Esophagus (tissue), 2 donors: ENCODE results near the gene DDX51. TPM values are rescaled to one million over a fixed set of nuclear protein-coding genes. Genes with fewer than 3 reads are reported as not detected.

Experiments used
- H3K27ac ChIP-seq, 2 donors: one replicate each; pipeline ENCODE4 v1.5.1; 2013; ENCODE audit warnings: low read depth in 2 of 2, mild to moderate bottlenecking in 2 of 2, inconsistent platforms in 1 of 2, low read length in 1 of 2, moderate library complexity in 1 of 2
- H3K27me3 ChIP-seq, 2 donors: one replicate each; pipeline ENCODE4 v1.6.1; 2013; ENCODE audit warnings: low read length in 2 of 2, control low read depth in 1 of 2, mild to moderate bottlenecking in 1 of 2; ENCODE audit not compliant: insufficient read depth in 2 of 2, control insufficient read depth in 1 of 2
- H3K36me3 ChIP-seq, 2 donors: one replicate each; pipeline ENCODE4 v1.6.1; 2013; ENCODE audit warnings: low read length in 1 of 2; ENCODE audit not compliant: control insufficient read depth in 2 of 2, insufficient read depth in 2 of 2
- H3K4me1 ChIP-seq, 2 donors: one replicate each; pipeline ENCODE4 v1.6.1; 2013; ENCODE audit warnings: low read length in 1 of 2; ENCODE audit not compliant: control insufficient read depth in 2 of 2, insufficient read depth in 2 of 2
- H3K4me3 ChIP-seq, 2 donors: one replicate each; pipeline ENCODE4 v1.5.1; 2013; ENCODE audit warnings: low read length in 2 of 2, mild to moderate bottlenecking in 2 of 2, low read depth in 1 of 2, moderate library complexity in 1 of 2
- H3K9me3 ChIP-seq, 2 donors: one replicate each; pipeline ENCODE4 v1.6.1; 2013; ENCODE audit warnings: mild to moderate bottlenecking in 2 of 2, low read depth in 1 of 2, low read length in 1 of 2, moderate library complexity in 1 of 2; ENCODE audit not compliant: control insufficient read depth in 2 of 2, insufficient read depth in 1 of 2
- WGBS, 2 donors: extraction: QIAGEN DNeasy Blood & Tissue Kit; methylation state at CpG; one replicate each; pipeline ENCODE4 v1.1.7; 2013; 5-methylcytosine and 5-hydroxymethylcytosine counted together
- polyA plus RNA-seq, 2 donors: library from polyadenylated mRNA; stranded (reverse); fragments of 200-250 nt; gene quantifications; one replicate each; pipeline ENCODE4 v1.2.3, GENCODE V29; 2013
- donor health status: healthy with polysubstance abuse.
- donor health status: Bipolar disorder and iron deficiency.

DDX51 gene
- polyA plus RNA-seq, 2 donors, result 12.3 to 20.4 TPM

DNA sequence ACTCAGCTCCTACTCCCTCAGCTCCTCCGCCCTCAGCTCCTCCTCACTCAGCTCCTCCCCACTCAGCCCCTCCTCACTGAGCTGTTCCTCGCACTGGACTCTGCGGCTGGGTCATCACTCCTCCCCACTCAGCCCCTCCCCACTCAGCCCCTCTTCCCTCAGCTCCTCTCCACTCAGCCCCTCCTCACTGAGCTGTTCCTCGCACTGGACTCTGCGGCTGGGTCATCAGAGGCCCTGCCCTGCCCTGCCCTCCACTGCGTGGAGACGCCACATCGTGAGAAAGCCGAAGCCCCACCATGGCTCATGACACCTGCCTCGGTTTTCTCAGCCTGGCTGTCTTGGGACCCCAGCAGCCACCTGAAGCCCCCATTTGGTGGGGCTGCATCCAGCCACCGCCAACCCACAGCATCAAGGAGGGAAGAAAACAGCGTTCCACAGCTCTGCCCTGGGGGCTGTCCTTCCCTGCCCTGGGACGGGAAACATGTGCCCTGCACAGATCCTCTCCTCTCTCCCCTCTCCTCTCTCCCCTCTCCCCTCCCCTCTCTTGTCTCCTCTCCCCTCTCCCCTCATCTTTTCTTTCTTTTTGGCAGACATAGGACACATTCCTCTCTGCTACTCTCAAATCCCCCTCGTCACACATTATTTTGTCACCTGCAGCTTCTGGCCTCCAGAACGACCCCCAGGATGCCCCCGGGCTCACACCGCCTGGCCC lies 17.8 kb upstream of the DDX51 start:
- WGBS, 2 donors, result 55% methylated on average over 17 of the region's 17 CpGs
- Histone ChIP-seq H3K36me3 (peaks cover 0 to 11% of the 10 kb centered on the region in 2 donors), H3K9me3 (peaks cover 0 to 8% of the 10 kb centered on the region in 2 donors), H3K4me1 (peaks cover 0 to 11% of the 10 kb centered on the region in 2 donors), H3K4me3 (no peak overlapping the region), H3K27ac (no peak overlapping the region), H3K27me3 (no peaks in the 10 kb centered on the region)

DNA sequence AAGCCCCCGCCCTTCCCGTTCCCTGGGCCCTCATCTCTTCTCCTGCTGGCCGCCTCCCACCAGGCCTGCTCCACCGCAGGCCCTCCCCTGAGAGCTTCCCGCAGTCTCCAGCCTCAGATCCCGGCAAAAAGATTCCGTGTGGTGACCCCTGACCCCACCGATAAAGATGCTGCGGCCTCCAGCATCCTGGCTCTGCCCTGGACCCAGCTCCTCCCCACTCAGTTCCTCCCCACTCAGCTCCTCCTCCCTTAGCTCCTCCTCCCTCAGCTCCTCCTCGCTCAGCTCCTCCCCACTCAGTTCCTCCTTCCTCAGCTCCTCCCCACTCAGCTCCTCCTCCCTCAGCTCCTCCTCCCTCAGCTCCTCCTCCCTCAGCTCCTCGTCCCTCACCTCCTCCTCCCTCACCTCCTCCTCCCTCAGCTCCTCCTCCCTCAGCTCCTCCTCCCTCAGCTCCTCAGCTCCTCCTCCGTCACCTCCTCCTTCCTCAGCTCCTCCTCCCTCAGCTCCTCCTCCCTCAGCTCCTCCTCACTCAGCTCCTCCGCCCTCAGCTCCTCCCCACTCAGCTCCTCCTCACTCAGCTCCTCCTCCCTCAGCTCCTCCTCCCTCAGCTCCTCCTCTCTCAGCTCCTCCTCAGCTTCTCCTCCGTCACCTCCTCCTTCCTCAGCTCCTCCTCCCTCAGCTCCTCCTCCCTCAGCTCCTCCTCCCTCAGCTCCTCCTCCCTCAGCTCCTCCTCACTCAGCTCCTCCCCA lies 17.1 kb upstream of the DDX51 start:
- Histone ChIP-seq H3K4me1 (peaks cover 0 to 11% of the 10 kb centered on the region in 2 donors), H3K36me3 (peaks cover 0 to 18% of the 10 kb centered on the region in 2 donors), H3K27ac (no peak overlapping the region), H3K27me3 (no peaks in the 10 kb centered on the region), H3K9me3 (peaks cover 0 to 14% of the 10 kb centered on the region in 2 donors), H3K4me3 (no peak overlapping the region)
- WGBS, 2 donors, result 64 to 65% methylated on average over 12 to 14 of the region's 14 CpGs

DNA sequence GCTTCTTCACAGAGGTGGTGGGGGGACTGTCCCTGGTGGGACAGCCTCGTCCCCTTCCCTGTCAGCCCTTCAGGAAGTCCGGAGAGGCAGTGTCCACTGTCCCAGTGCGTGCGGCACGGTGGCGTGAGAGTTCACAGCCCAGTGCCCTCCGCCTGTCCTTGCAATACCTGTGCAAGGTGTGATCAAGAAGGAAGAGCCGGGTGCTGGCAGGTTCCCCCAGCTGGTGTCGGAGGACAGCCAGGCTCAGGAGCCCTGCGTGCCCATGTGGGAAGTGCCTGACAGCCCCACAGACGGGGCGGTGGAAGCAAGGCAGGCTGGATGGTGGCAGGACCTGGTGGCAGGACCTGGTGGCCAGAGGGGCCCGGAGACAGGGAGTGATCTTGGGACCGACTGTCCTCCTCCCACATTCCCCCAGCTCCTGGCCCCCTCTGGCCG lies 16.5 kb upstream of the DDX51 start:
- H3K27me3 ChIP-seq, result no peaks in the 10 kb centered on the region
- H3K9me3 ChIP-seq, result peaks cover 0 to 16% of the 10 kb centered on the region in 2 donors
- H3K36me3 ChIP-seq, result peaks cover 0 to 22% of the 10 kb centered on the region in 2 donors
- no peak overlapping the region for H3K4me3 ChIP-seq
- peaks cover 0 to 11% of the 10 kb centered on the region in 2 donors for H3K4me1 ChIP-seq
- no peak overlapping the region for H3K27ac ChIP-seq
- WGBS, 2 donors, result 87 to 94% methylated on average over 12 to 15 of the region's 15 CpGs

DNA sequence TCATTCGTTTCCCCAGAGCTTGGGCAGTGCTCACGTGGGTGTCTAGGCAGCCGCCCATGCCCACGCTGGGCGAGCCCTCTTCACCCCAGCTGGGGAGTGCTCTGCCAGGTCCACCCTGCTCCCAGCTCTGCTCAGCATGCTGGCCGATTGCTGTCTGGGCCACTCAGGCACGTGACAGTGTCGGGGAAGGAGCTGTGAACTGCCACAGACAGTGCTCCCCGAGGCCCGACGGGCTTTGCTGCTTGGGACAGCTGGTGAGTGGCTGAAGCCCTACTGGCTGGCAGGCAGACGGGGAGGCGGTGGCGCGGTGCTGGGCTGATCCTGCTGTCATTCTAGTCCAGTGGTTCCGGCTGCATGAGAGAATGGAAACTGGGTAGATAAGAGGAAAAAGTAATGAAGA lies 15.9 kb upstream of the DDX51 start:
- H3K4me3 ChIP-seq, result no peak overlapping the region
- 84 to 88% methylated on average over 16 of the region's 16 CpGs for WGBS, 2 donors
- H3K27me3 ChIP-seq, result no peaks in the 10 kb centered on the region
- no peak overlapping the region for H3K27ac ChIP-seq
- peaks cover 0 to 22% of the 10 kb centered on the region in 2 donors for H3K36me3 ChIP-seq
- peaks cover 0 to 18% of the 10 kb centered on the region in 2 donors for H3K9me3 ChIP-seq
- peaks cover 0 to 11% of the 10 kb centered on the region in 2 donors for H3K4me1 ChIP-seq

DNA sequence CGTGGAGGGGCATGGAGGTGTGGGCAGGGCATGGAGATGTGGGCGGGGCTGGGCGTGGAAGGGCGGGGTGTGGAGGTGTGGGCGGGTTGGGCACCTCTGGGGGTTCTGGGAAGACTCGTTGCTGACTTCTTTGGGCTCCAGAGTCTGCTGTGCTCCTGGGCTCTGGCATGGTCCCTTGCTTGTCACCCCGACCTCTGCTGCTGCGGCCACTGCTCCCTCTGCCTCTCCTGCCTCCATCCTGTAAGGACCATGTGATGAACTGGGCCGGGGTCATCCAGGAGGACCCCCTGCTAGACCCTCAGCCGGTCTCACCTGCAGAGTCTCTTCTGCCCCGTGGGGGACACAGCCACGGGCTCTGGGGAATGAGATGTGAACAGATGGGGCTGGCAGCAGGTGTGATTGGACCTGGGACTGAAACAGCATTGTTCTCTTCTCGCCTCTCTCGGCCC lies 15.5 kb upstream of the DDX51 start:
- H3K4me3 ChIP-seq, result no peak overlapping the region
- peaks cover 0 to 22% of the 10 kb centered on the region in 2 donors for H3K36me3 ChIP-seq
- H3K27me3 ChIP-seq, result no peaks in the 10 kb centered on the region
- 73 to 83% methylated on average over 14 of the region's 14 CpGs for WGBS, 2 donors
- peaks cover 0 to 18% of the 10 kb centered on the region in 2 donors for H3K9me3 ChIP-seq
- H3K27ac ChIP-seq, result no peak overlapping the region
- H3K4me1 ChIP-seq, result peaks cover 0 to 11% of the 10 kb centered on the region in 2 donors

DNA sequence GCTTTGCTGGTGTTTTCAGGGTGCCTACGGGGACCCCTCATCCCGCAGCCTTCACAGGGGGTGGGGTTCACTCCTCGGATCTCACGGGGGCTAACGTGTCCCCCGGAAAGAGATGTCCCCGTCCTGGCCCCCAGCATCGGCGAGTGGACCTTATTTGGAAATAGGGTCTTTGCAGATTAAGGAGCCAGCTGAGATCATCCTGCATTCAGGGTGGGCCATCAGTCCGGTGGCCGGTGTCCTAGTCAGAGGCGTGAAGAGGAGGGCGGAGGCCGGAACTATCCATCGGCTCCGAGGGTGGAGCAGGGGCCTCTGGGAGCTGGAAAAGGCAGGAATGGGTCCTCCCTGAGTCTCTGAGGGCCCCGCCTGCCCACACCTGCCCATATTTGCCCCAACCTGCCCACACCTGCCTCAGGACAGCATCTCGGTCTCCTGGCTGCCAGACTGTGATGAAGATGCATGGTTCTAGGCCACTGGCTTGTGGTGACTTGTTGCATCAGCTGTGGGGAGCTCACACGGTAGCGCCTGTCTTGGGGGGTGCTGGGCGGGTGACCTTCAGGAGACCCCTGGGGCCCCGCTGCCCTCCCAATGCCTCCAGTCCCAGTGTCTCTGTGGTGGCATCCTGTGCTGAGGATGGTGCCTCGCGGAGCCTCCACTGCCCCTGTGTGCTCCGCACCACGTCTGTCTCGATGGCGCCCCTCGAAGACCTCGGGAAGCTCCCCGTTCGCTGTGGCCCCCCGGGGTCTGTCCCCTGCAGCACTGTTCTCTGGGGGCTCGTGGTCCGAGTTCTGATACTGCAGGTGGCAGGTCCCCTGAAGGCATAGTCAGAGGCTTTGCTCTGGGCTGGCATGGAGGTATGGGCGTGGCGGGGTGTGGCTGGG lies 14.8 kb upstream of the DDX51 start:
- WGBS, 2 donors, result 86 to 88% methylated on average over 37 of the region's 37 CpGs
- peaks cover 0 to 18% of the 10 kb centered on the region in 2 donors for H3K9me3 ChIP-seq
- H3K36me3 ChIP-seq, result peaks cover 0 to 22% of the 10 kb centered on the region in 2 donors
- no peak overlapping the region for H3K4me3 ChIP-seq
- H3K27me3 ChIP-seq, result no peaks in the 10 kb centered on the region
- peaks cover 0 to 15% of the 10 kb centered on the region in 2 donors for H3K4me1 ChIP-seq
- H3K27ac ChIP-seq, result no peak overlapping the region

DNA sequence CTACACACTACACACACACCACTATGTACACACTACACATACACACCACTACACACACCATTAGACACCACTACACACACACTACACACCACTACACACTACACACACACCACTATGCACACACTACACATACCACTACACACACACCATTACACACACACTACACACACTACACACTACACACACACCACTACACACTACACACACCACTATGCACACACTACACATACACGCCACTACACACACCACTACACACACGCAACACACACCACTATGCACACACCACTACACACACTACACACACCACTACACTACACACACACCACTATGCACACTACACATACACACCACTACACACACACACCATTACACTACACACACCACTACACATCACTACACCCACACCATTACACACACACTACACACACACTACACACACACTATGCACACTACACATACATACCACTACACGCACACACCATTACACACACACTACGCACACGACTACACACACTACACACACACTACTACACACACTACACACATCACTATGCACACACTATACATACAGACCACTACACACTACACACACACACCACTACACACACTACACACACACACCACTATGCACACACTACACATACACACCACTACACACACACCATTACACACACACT lies 13.8 kb upstream of the DDX51 start:
- WGBS, 2 donors, result 93% methylated on average over 5 of the region's 5 CpGs
- peaks cover 0 to 18% of the 10 kb centered on the region in 2 donors for H3K9me3 ChIP-seq
- peaks cover 0 to 13% of the 10 kb centered on the region in 2 donors for H3K4me1 ChIP-seq
- no peaks in the 10 kb centered on the region for H3K27me3 ChIP-seq
- no peak overlapping the region for H3K4me3 ChIP-seq
- H3K36me3 ChIP-seq, result peaks cover 0 to 22% of the 10 kb centered on the region in 2 donors
- no peak overlapping the region for H3K27ac ChIP-seq

DNA sequence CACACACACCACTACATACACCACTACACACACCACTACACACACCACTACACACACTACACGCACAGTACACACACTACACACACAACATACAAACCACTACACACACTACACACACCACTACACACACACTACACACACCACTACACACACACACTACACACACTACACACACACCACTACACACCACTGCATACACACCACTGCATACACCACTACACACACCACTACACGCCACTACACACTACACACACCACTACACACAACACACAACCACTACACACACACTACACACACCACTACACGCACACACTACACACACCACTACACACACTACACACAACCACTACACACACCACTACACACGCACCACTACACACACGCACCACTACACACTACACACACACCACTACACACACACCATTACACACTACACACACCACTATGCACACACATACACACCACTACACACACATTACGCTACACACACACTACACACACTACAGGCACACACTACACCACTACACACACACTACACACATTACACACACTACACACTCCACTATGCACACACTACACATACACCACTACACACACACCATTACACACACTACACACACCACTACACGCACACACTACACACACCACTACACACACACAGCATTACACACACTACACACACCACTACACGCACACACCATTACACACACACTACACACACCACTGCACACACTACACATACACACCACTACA lies 12.6 kb upstream of the DDX51 start:
- peaks cover 4 to 26% of the 10 kb centered on the region in 2 donors for H3K36me3 ChIP-seq
- H3K27ac ChIP-seq, result no peak overlapping the region
- peaks cover 0 to 18% of the 10 kb centered on the region in 2 donors for H3K9me3 ChIP-seq
- WGBS, 2 donors, result 85 to 87% methylated on average over 8 of the region's 8 CpGs
- H3K4me3 ChIP-seq, result no peak overlapping the region
- no peaks in the 10 kb centered on the region for H3K27me3 ChIP-seq
- H3K4me1 ChIP-seq, result peaks cover 0 to 9% of the 10 kb centered on the region in 2 donors
